Midbrain (tissue), 1 donor: ENCODE measurements around the gene EMC8.
"Not testable (repeated sequence)": the region's sequence is repeated elsewhere in the genome, so short reads cannot be mapped to it uniquely, and the experiment has no call there.

Source experiments
- DNase-seq: peaks from one replicate; lab custom pipeline; 2025; lab: John Stamatoyannopoulos, UW

The EMC8 gene

DNA sequence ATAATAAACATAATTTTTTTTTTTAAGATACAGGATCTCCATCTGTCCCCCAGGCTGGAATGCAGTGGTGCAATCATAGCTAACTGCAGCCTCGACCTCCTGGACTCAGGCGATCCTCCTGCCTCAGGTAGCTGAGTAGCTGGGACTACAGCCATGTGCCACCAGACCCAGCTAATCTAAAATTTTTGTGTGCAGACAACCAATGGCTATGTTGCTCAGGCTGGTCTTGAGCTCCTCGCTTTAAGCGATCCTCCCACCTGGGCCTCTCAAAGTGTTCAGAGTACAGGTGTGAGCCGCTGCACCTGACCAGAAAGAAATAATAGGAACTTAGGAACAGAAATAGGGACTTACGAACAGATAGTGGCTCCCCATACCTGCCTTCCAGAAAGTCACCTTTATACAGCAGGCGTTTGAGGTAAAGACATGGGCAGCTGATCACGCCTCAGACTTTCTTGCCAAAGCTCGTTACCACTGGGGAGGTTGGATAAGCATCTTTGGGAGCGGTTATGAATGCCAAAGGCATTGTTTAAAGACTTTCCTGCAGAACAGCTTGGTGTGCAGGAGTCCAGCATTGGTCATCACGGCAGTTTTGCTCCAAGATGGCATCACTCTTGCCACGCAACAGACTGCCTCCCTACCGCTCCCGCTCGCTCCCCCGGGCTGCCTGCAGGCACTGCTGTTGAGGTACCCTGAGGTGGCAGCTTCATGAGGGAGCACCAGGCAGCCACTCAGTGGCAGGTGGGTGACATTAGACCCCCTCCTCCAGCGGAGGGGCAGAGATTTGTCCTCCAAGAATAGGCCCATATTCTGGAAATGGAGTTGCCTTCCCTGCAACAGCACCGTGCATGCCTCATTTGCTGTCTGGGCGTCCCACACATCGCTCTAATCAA is 13.7 kb upstream of the EMC8 start:
- no peak for DNase-seq

GRCh38 chr16:85812031-85812807 is 12.9 kb upstream of the EMC8 start:
- DNase-seq, result no peak

GRCh38 chr16:85810742-85811115 is 11.4 kb upstream of the EMC8 start:
- no peak for DNase-seq

DNA sequence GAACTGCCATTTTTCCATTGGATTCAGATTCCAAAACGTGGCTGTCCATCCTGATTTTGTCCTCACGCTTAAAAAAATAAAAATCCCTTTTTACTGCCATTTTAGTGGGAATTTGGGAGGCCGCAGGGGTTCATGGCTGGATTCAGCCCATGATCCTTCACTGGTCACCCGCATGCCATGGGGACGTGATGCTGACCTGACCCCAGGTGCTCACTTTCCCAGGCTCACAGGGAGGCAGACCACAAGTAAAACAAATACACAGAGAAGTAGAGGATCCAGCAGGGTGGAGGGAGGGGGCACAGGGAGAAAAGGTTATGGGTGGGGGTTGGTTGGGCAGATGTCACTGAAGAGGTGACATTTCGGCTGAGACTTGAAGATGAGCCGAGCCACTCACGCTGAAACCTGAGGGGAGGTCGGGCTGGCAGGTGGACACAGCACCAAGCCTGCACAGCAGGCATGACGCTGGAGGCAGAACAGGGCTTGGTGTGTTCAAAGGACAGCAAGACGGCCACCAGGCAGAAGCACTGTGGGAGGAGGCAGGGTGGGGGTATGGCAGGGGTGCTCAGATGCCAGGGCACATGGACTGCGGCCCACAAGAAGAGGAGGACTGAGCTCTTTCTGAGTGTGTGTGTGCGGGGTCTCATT is 10.9 kb upstream of the EMC8 start:
- no peak for DNase-seq

- DNase-seq, result no peak
These were observed 10.3 kb upstream of the EMC8 start for GRCh38 chr16:85809645-85810044.

- DNase-seq, result no peak
These were observed 9.6 kb upstream of the EMC8 start for GRCh38 chr16:85808926-85809325.

DNA sequence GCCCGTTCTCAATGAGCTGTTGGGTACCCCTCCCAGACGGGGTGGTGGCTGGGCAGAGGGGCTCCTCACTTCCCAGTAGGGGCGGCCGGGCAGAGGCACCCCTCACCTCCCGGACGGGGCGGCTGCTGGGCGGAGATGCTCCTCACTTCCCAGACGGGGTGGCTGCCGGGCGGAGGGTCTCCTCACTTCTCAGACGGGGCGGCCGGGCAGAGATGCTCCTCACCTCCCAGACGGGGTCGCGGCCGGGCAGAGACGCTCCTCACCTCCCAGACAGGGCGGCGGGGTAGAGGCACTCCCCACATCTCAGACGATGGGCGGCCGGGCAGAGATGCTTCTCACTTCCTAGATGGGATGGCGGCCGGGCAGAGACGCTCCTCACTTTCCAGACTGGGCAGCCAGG is 8.8 kb upstream of the EMC8 start:
- DNase-seq, result not testable (repeated sequence)

DNA sequence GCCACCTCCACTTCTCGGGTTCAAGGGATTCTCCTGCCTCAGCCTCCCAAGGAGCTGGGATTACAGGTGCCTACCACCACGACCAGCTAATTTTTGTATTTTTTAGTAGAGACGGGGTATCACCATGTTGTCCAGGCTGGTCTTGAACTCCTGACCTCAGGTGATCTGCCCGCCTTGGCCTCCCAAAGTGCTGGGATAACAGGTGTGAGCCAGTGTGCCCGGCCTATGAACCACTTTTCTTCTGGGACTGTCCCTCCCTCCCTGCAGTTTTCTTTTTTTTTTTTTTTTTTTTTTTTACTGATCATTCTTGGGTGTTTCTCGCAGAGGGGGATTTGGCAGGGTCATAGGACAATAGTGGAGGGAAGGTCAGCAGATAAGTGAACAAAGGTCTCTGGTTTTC is 8.0 kb upstream of the EMC8 start:
- DNase-seq, result not testable (repeated sequence)

DNA sequence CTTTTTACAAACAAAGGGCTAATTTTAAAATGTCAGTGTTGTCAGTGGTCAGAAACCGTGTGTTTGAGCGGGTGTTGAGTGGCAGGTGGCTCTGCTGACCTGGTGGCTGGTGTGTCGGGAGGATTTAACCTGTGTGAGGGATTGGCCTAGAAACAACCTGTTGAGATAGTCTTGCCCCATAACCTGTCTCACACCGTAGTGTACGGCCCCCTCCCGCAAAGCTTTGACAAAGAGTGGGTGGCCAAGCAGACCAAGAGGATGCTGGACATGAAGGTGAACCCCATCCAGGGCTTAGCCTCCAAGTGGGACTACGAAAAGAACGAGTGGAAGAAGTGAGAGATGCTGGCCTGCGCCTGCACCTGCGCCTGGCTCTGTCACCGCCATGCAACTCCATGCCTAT is 7.2 kb upstream of the EMC8 start:
- DNase-seq, result no peak

- no peak for DNase-seq
These were observed 6.2 kb upstream of the EMC8 start for GRCh38 chr16:85805442-85806045.

- no peak for DNase-seq
These were observed 4.2 kb upstream of the EMC8 start for GRCh38 chr16:85803570-85803969.

DNA sequence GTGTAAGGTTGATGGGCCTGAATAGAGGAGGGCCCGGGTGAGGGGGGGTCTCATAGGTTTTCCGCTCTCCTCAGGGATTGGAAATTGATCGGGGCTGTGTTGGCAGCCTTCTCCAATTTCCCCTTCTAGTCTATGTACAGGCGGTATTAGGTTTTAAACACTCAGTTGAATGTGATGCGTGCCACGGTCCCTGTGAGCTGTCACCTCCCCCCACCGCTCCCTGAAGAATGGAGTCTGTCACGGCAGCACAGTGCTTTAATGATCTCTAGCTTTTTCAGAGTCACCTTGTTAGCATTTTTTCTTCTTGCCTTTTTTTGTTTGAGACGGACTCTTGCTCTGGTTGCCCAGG is 951 bp upstream of the EMC8 start:
- no peak for DNase-seq

DNA sequence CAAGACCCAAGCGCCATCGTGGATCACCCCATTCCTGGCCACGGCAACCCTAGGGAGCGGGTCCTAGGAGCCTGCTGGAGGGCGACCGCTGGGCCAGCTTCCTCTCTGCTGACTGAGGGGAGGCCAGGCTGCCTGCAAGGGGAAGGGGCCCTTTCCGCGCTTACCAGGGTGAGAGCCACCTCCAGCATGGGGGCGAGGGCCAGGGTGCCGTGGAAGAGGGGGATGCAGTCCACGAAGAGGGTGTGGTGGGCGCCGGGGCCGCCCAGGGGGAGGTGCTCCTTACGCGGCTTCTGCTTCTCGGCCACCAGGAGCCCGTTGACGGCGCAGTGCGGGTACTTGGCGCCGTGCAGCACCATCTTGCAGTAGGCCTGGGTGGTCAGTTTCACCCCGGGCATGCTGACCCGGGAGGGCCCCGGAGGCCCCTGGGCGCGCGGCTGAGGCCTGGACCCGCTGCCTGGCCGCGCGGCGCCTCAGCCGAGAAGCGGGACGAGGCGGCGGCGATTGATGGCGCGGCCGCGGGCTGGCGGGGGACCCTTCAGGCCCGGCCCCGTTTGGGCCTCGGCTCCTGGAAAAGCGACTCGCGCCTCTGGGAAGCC is 345 bp downstream of the EMC8 start:
- no peak for DNase-seq

- DNase-seq, result no peak
These were observed 1.0 kb downstream of the EMC8 start for GRCh38 chr16:85798283-85798776.

- DNase-seq, result no peak
These were observed 2.7 kb downstream of the EMC8 start for GRCh38 chr16:85796599-85796998.

DNA sequence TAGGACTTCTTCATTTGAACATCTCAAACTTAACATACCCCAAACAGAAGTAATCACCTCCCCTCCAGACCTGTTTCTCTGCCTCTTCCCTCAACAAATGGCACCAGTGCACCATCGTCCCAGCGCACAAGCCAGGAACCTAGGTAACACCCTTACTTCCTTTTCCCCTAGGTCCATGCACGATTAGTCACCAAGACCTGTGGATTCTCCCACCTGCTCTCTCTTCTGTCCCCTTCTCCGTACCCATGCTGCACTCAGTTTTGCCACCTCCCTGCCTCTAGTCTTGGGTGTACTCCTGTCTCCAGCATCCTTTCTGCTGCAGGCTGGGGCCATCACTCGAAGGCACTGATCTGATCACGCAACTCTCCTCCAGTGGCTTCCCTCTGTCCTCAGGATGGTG is 3.2 kb downstream of the EMC8 start:
- no peak for DNase-seq

DNA sequence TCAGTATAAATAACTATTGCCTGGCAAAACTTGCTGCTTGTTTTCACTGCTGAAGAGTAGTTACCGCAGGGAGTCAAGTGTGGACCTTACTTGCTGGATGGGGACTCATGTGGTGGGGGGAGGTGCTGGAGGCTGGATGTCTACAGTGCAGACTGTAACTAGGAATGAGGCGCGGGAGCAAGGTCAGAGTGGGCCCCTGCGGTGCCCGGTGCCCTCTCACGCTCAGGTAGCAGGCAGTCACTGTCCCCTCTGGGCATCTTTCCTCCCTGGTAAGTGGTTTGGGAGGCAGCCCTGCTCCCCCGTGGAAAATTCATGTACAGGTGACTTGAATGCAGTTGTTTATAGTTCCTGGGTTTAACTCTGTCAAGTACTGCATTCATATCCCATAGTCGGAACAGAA is 4.6 kb downstream of the EMC8 start:
- no peak for DNase-seq

DNA sequence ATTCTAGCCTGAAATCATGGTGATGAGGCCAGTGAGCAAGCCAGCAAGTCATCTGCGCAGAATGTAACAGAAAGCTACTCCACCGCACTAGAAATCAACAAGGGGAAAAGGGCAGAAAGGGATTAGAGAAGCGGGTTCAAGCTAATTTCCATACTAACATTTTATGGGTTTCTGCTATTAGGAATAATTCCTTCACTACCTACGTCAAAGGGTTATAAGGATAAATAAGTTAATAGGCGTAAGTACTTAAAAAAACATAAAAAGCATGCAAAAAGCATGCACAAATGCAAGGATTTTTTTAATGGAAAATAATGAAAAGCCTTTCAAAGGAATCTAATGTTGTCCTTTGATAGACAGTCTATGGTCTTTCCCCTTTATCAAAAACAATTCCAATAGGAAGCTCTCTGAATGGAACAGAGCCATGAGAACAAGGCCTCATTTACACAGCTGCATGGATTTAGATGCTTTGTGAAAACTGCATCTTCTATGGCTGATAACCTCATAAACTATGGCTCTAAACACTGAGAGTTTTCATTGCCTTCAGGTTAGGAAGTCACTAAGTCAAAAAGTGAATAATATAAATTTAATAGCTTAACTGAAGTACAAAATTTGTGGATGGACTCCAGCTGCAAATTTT is 5.6 kb downstream of the EMC8 start:
- DNase-seq, result no peak

DNA sequence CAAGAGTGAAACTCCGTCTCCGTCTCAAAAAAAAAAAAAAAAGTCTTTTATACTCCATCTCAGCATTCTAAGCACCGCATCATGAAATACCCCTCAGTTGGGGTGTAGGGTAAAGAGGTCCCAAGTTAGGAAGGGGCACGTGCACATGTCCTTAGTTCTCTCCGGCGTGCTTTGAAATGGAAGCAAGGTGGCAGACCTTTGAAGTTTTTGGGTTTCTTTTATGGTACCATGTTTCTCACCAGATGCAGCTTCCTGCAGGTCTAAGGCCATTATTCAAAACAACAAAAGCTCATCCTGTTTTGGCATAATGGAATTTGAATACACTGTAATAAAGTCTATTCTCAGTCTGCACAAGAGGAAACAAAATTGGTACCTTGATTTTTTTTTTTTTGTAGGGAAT is 9.6 kb downstream of the EMC8 start:
- DNase-seq, result no peak

DNA sequence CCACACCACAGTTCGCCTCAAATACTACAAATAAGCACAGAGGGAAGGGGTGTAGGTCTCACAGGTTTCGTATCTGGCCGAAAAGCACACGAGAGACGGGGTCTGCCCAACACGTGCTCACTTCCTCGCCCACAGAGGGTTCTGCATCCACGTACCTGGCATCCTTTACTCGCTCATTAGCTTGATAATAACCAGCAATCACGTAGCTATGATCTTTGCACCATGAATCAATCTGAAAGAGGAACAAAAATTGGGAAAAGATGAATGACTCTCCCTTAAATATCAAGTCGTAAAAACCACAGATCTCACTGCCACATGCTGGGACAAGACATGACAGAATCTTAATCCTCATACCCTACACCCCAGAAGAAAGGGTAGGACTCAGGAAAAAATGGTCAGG is 10.5 kb downstream of the EMC8 start:
- no peak for DNase-seq

DNA sequence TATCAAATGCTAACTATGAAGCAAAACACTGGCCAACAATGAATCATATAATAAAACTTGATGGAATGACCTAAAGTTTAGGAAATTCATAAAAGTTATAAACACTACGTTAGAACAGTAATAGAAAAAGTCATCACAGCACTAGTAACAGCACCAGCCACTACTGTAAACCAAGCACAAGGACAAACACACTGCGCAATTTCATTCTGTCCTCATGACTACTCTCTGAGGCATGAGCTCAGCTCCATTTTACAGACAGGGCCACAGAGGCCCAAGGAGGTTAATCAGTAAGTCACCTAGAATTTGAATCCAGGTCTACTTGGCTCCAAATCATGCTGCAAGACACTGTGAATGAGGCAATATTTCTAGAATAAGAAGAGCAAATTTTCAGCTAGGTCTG is 13.4 kb downstream of the EMC8 start:
- no peak for DNase-seq

GRCh38 chr16:85784813-85785212 is 14.5 kb downstream of the EMC8 start:
- no peak for DNase-seq
